ENCODE results near the gene RNF17.

- no peak for TF ChIP-seq CTCF (IDR thresholded peaks at IDR 0.05)
- TF ChIP-seq EP300 (IDR thresholded peaks at IDR 0.05) = no peak
- TF ChIP-seq POLR2AphosphoS5 (IDR thresholded peaks at IDR 0.05) = no peak
- TF ChIP-seq POLR2A (IDR thresholded peaks at IDR 0.05; ENCODE audit: low read depth) = no peak
Observed at GRCh38 chr13:24916464-24916863, 152.5 kb downstream of the RNF17 start.
